IPS-20b (cell line): ENCODE data around the gene UGT3A2.
"Not testable (repeated sequence)": the region's sequence is repeated elsewhere in the genome, so short reads cannot be mapped to it uniquely, and the experiment has no call there.

Experiments
- H3K27ac ChIP-seq: one replicate; pipeline ENCODE4 v1.5.1; 2013; ENCODE audit warnings: low read length
- H3K27me3 ChIP-seq: 2 replicates; pipeline ENCODE4 v1.6.1; 2013; ENCODE audit warnings: mild to moderate bottlenecking, low read length, inconsistent platforms; ENCODE audit not compliant: insufficient read depth
- H3K36me3 ChIP-seq: 2 replicates; pipeline ENCODE4 v1.6.1; 2013; ENCODE audit warnings: low read depth, mild to moderate bottlenecking, inconsistent platforms, low read length, moderate library complexity; ENCODE audit not compliant: insufficient read depth
- H3K4me1 ChIP-seq: 2 replicates; pipeline ENCODE4 v1.6.1; 2013; ENCODE audit warnings: mild to moderate bottlenecking, control low read depth, inconsistent platforms, low read length, moderate library complexity; ENCODE audit not compliant: insufficient read depth
- H3K4me3 ChIP-seq: 2 replicates; pipeline ENCODE4 v1.5.1; 2013; ENCODE audit warnings: mild to moderate bottlenecking, low read length, inconsistent platforms
- H3K9ac ChIP-seq: 2 replicates; pipeline ENCODE4 v1.6.1; 2013; ENCODE audit warnings: low read depth, mild to moderate bottlenecking, inconsistent platforms, low read length, moderate library complexity
- H3K9me3 ChIP-seq: 2 replicates; pipeline ENCODE4 v1.6.1; 2013; ENCODE audit warnings: mild to moderate bottlenecking, low read depth, low read length, inconsistent platforms; ENCODE audit not compliant: insufficient read depth

Gene UGT3A2

GRCh38 chr5:36049949-36050348 is 16.7 kb downstream of the UGT3A2 start:
- Histone ChIP-seq H3K9me3 (no peaks in the 10 kb centered on the region), H3K27me3 (no peaks in the 10 kb centered on the region), H3K4me1 (no peaks in the 10 kb centered on the region), H3K9ac (no peak overlapping the region), H3K27ac (no peak overlapping the region), H3K36me3 (no peaks in the 10 kb centered on the region; the same call in 1 of the 2 replicates), H3K4me3 (no peak overlapping the region)

- Histone ChIP-seq H3K9me3 (no peaks in the 10 kb centered on the region), H3K9ac (no peak overlapping the region), H3K4me1 (no peaks in the 10 kb centered on the region), H3K27me3 (no peaks in the 10 kb centered on the region), H3K4me3 (no peak overlapping the region), H3K27ac (no peak overlapping the region), H3K36me3 (no peaks in the 10 kb centered on the region; the same call in 1 of the 2 replicates)
These were observed 19.1 kb downstream of the UGT3A2 start for GRCh38 chr5:36047384-36048160.

- Histone ChIP-seq H3K27ac (no peak overlapping the region), H3K36me3 (no peaks in the 10 kb centered on the region; the same call in 1 of the 2 replicates), H3K9ac (no peak overlapping the region), H3K4me3 (no peak overlapping the region), H3K27me3 (no peaks in the 10 kb centered on the region), H3K9me3 (no peaks in the 10 kb centered on the region), H3K4me1 (peaks cover 4% of the 10 kb centered on the region; the same call in 1 of the 2 replicates)
These were observed 20.8 kb downstream of the UGT3A2 start for GRCh38 chr5:36045895-36046294.

GRCh38 chr5:36041537-36041845 is 25.2 kb downstream of the UGT3A2 start:
- H3K9me3 ChIP-seq: no peaks in the 10 kb centered on the region
- peaks cover 4% of the 10 kb centered on the region; the same call in 1 of the 2 replicates for H3K4me1 ChIP-seq
- no peak overlapping the region for H3K4me3 ChIP-seq
- H3K9ac ChIP-seq: no peak overlapping the region
- H3K36me3 ChIP-seq: no peaks in the 10 kb centered on the region; the same call in 1 of the 2 replicates
- H3K27ac ChIP-seq: no peak overlapping the region
- H3K27me3 ChIP-seq: no peaks in the 10 kb centered on the region

GRCh38 chr5:36040651-36041536 is 25.8 kb downstream of the UGT3A2 start:
- Histone ChIP-seq H3K4me3 (no peak overlapping the region), H3K27ac (no peak overlapping the region), H3K9ac (no peak overlapping the region), H3K27me3 (no peaks in the 10 kb centered on the region), H3K9me3 (no peaks in the 10 kb centered on the region), H3K4me1 (peaks cover 4% of the 10 kb centered on the region; the same call in 1 of the 2 replicates), H3K36me3 (no peaks in the 10 kb centered on the region; the same call in 1 of the 2 replicates)

GRCh38 chr5:36035696-36036095 is 31.0 kb downstream of the UGT3A2 start:
- Histone ChIP-seq H3K36me3 (no peaks in the 10 kb centered on the region; the same call in 1 of the 2 replicates), H3K4me3 (no peak overlapping the region), H3K27ac (no peak overlapping the region), H3K27me3 (no peaks in the 10 kb centered on the region), H3K4me1 (no peaks in the 10 kb centered on the region; the same call in 1 of the 2 replicates), H3K9me3 (no peaks in the 10 kb centered on the region), H3K9ac (no peak overlapping the region)

- H3K4me3 ChIP-seq, H3K9me3 ChIP-seq, H3K27me3 ChIP-seq, H3K9ac ChIP-seq, H3K27ac ChIP-seq, H3K4me1 ChIP-seq, H3K36me3 ChIP-seq: not testable (repeated sequence)
These were observed 32.0 kb downstream of the UGT3A2 start for GRCh38 chr5:36034536-36035134.

GRCh38 chr5:36033486-36033885 is 33.2 kb downstream of the UGT3A2 start:
- Histone ChIP-seq H3K4me3 (no peak overlapping the region), H3K27ac (no peak overlapping the region), H3K36me3 (no peaks in the 10 kb centered on the region), H3K9ac (no peak overlapping the region), H3K4me1 (no peaks in the 10 kb centered on the region), H3K9me3 (no peaks in the 10 kb centered on the region), H3K27me3 (no peaks in the 10 kb centered on the region)

GRCh38 chr5:36033047-36033446 is 33.6 kb downstream of the UGT3A2 start:
- no peak overlapping the region for H3K4me3 ChIP-seq
- no peaks in the 10 kb centered on the region for H3K4me1 ChIP-seq
- H3K27ac ChIP-seq: no peak overlapping the region
- H3K36me3 ChIP-seq: no peaks in the 10 kb centered on the region
- H3K9me3 ChIP-seq: no peaks in the 10 kb centered on the region
- H3K9ac ChIP-seq: no peak overlapping the region
- H3K27me3 ChIP-seq: no peaks in the 10 kb centered on the region

- no peak overlapping the region for H3K9ac ChIP-seq
- no peaks in the 10 kb centered on the region for H3K36me3 ChIP-seq
- H3K4me3 ChIP-seq: no peak overlapping the region
- H3K9me3 ChIP-seq: no peaks in the 10 kb centered on the region; the same call in 1 of the 2 replicates
- H3K27ac ChIP-seq: no peak overlapping the region
- H3K27me3 ChIP-seq: no peaks in the 10 kb centered on the region
- H3K4me1 ChIP-seq: no peaks in the 10 kb centered on the region
These were observed 35.5 kb downstream of the UGT3A2 start for GRCh38 chr5:36031223-36031622.

- Histone ChIP-seq H3K27me3 (no peaks in the 10 kb centered on the region), H3K4me3 (no peak overlapping the region), H3K36me3 (no peaks in the 10 kb centered on the region), H3K4me1 (no peaks in the 10 kb centered on the region), H3K9ac (no peak overlapping the region), H3K27ac (no peak overlapping the region), H3K9me3 (no peaks in the 10 kb centered on the region; the same call in 1 of the 2 replicates)
These were observed 36.8 kb downstream of the UGT3A2 start for GRCh38 chr5:36029914-36030313.
